AG04450 (cell line): ENCODE measurements around the gene CALM1. TPM values are rescaled to one million over a fixed set of nuclear protein-coding genes. Genes with fewer than 3 reads are reported as not detected.

ENCODE experiments used
- CTCF ChIA-PET: fragments of 300-600, 350-600 bp; formaldehyde crosslinking; extraction: SDS; loops from one replicate; lab custom pipeline; 2022; ENCODE audit warnings: antibody characterized with exemption, inconsistent platforms; lab: Charles Lee
- POLR2A ChIA-PET: fragments of 350-600 bp; formaldehyde crosslinking; extraction: SDS; loops from one replicate; lab custom pipeline; 2021; ENCODE audit warnings: antibody characterized with exemption, inconsistent platforms; lab: Yijun Ruan, JAX
- DNase-seq: peaks from one replicate; pipeline ENCODE4 v3.0.0-alpha.2; 2011; ENCODE audit warnings: low read depth, low spot score
- H3K27ac ChIP-seq: one replicate; pipeline ENCODE4 v1.5.1; 2012; ENCODE audit warnings: low read depth, low read length, control low read depth
- H3K27me3 ChIP-seq: one replicate; pipeline ENCODE4 v1.6.0; 2012; ENCODE audit warnings: low read length; ENCODE audit not compliant: control insufficient read depth, insufficient read depth
- H3K4me3 ChIP-seq: 2 replicates; pipeline ENCODE4 v1.5.1; 2011; ENCODE audit warnings: mild to moderate bottlenecking, low read depth, low read length, control low read depth
- H3K9me3 ChIP-seq: 2 replicates; pipeline ENCODE4 v1.5.1; 2012; ENCODE audit warnings: low read length; ENCODE audit not compliant: control insufficient read depth, insufficient read depth
- CTCF ChIP-seq: IDR thresholded peaks from 2 replicates; pipeline ENCODE4 v1.5.1; 2011; ENCODE audit warnings: low read depth, low read length, control low read depth, inconsistent platforms
- polyA plus RNA-seq: library from polyadenylated mRNA; depleted of rRNA; stranded (reverse); fragments of >200 nt; gene quantifications from 2 replicates; pipeline ENCODE4 v1.2.3, GENCODE V29; 2011; rRNA removed

CALM1 gene
- polyA plus RNA-seq, 1 experiment: 549 TPM

- Histone ChIP-seq H3K4me3 (no peak overlapping the region), H3K27ac (no peak overlapping the region), H3K9me3 (peaks cover 3% of the 10 kb centered on the region; the same call in 1 of the 2 replicates), H3K27me3 (peaks cover 21% of the 10 kb centered on the region)
- ChIA-PET POLR2A (interaction anchor here (0.6 kb wide), 2 partner anchors 10 to 24 kb away, joined by 4 to 5 read pairs; no protein-coding TSS in a partner anchor), CTCF (interaction anchor here (1.8 kb wide), 1 partner anchor 303 kb away, joined by 4 read pairs; no protein-coding TSS in a partner anchor)
- no peak for DNase-seq
- no peak for TF ChIP-seq CTCF
These were observed 58.3 kb downstream of the CALM1 start for GRCh38 chr14:90455100-90455571.

- DNase-seq: no peak
- Histone ChIP-seq H3K27me3 (peaks cover 20% of the 10 kb centered on the region), H3K4me3 (no peak overlapping the region), H3K9me3 (peaks cover 3% of the 10 kb centered on the region; the same call in 1 of the 2 replicates), H3K27ac (no peak overlapping the region)
- POLR2A ChIA-PET: no interaction called here
- CTCF ChIA-PET: no interaction called here
- no peak for TF ChIP-seq CTCF
These were observed 59.7 kb downstream of the CALM1 start for GRCh38 chr14:90456551-90456950.

GRCh38 chr14:90457186-90457585 lies 60.4 kb downstream of the CALM1 start:
- ChIA-PET CTCF (no interaction called here), POLR2A (no interaction called here)
- DNase-seq: no peak
- H3K27ac ChIP-seq: no peak overlapping the region
- peaks cover 20% of the 10 kb centered on the region for H3K27me3 ChIP-seq
- no peak overlapping the region for H3K4me3 ChIP-seq
- no peak for TF ChIP-seq CTCF
- H3K9me3 ChIP-seq: peaks cover 3% of the 10 kb centered on the region; the same call in 1 of the 2 replicates

Other genes with a start within 250 kb of the CALM1 start
- gene PSMC1, start 140.5 kb upstream of the CALM1 start, polyA plus RNA-seq: 174 and 228 TPM in 2 replicates
- gene NRDE2, start 65.1 kb upstream of the CALM1 start, polyA plus RNA-seq: 6.9 and 7.3 TPM in 2 replicates